Transverse colon (tissue), 4 donors: Measurements from ENCODE around the gene ZBTB46. TPM values are rescaled to one million over a fixed set of nuclear protein-coding genes. Genes with fewer than 3 reads are reported as not detected.
A peak's percentile ranks its signal among the peaks of the same experiment; 100 is the strongest.

ENCODE experiments used
- DNase-seq: peaks from one replicate; pipeline ENCODE4 v3.0.0-alpha.2; 2019
- H3K27ac ChIP-seq, 4 donors: fragments of 200-600 bp; sonication (generic); 2 replicates each; pipeline ENCODE4 v1.5.1; 2016 to 2018; ENCODE audit warnings: inconsistent platforms in 4 of 4
- H3K27me3 ChIP-seq: fragments of 200-600 bp; sonication (generic); 2 replicates; pipeline ENCODE4 v1.5.1; 2017; ENCODE audit warnings: inconsistent platforms
- H3K36me3 ChIP-seq, 4 donors: fragments of 200-600 bp; sonication (generic); 2 replicates each; pipeline ENCODE4 v1.5.1; 2017 to 2019; ENCODE audit warnings: inconsistent platforms in 4 of 4
- H3K4me1 ChIP-seq, 4 donors: fragments of 200-600 bp; sonication (generic); 2 replicates each; pipeline ENCODE4 v1.5.1; 2017 to 2020; ENCODE audit warnings: inconsistent platforms in 4 of 4
- H3K4me3 ChIP-seq, 4 donors: fragments of 200-600 bp; sonication (generic); 1 replicate in 1 of 4; 2 replicates in 3 of 4; pipeline versions ENCODE4 v1.5.1 to v1.6.1; 2017 to 2019; ENCODE audit warnings: inconsistent platforms in 4 of 4
- H3K9me3 ChIP-seq, 2 donors: fragments of 200-600 bp; sonication (generic); 2 replicates each; pipeline ENCODE4 v1.5.1; 2017 to 2019; ENCODE audit warnings: inconsistent platforms in 2 of 2
- CTCF ChIP-seq, 5 experiments: fragments of 200-600 bp in 3 of 5; fragments of 450-650 bp in 2 of 5; sonication (generic) in 3 of 5; IDR thresholded peaks; 1 replicate in 2 of 5; 2 replicates in 3 of 5; pipeline ENCODE4 v1.5.1; 2016 to 2017; ENCODE audit warnings: antibody characterized with exemption in 5 of 5, inconsistent platforms in 3 of 5, mild to moderate bottlenecking in 2 of 5, moderate library complexity in 1 of 5
- EP300 ChIP-seq: sonication (generic); formaldehyde crosslinking; IDR thresholded peaks from one replicate; pipeline ENCODE4 v1.6.1; 2017; ENCODE audit warnings: antibody characterized with exemption, low read depth
- POLR2A ChIP-seq: fragments of 450-650 bp; IDR thresholded peaks from one replicate; pipeline ENCODE4 v1.6.1; 2016; ENCODE audit warnings: antibody characterized with exemption, mild to moderate bottlenecking, moderate library complexity
- POLR2AphosphoS5 ChIP-seq, 3 donors: sonication (generic); formaldehyde crosslinking; IDR thresholded peaks; one replicate each; pipeline ENCODE4 v1.6.1; 2016; ENCODE audit warnings: antibody characterized with exemption in 3 of 3
- WGBS, 2 donors: methylation state at CpG; one replicate each; pipeline ENCODE4 v1.1.5; 2018; ENCODE audit warnings: low coverage in 1 of 2; 5-methylcytosine and 5-hydroxymethylcytosine counted together
- in situ Hi-C, 4 donors: fragments of 200-750 bp; cut with MboI; loops; one replicate each; pipeline versions ENCODE4 v1.15.0 to v1.15.1; 2017; ENCODE audit warnings: low sequenced_read_pairs in 3 of 4, low pct_ligation_motif_present in 1 of 4, low pct_unique_long_range_greater_than_20kb in 1 of 4
- intact Hi-C: fragments of 100-400 bp; cut with DNase I; formaldehyde crosslinking; loops from one replicate; pipeline ENCODE4 v1.15.1; 2023; ENCODE audit warnings: low total_unique reads
- total RNA-seq, 4 donors: library from RNA; depleted of rRNA; stranded (reverse); fragments of >200 nt; gene quantifications; one replicate each; pipeline ENCODE4 v1.1.0, GENCODE V29; 2016

ZBTB46 gene
- total RNA-seq, 4 donors from 2014 or later = 2.3 to 6.0 (median 5.3) TPM

GRCh38 chr20:63859166-63859699 is 28.2 kb upstream of the ZBTB46 start:
- no peaks in the 10 kb centered on the region for H3K9me3 ChIP-seq
- TF ChIP-seq POLR2A (no peak), POLR2AphosphoS5 (IDR thresholded peaks at IDR 0.05) (no peak), CTCF (IDR thresholded peaks at IDR 0.05) (no peak), EP300 (no peak)
- in situ Hi-C loops = no loop called here
- intact Hi-C loops = no loop called here
- H3K36me3 ChIP-seq = no peaks in the 10 kb centered on the region
- WGBS, 2 donors = 37 to 40% methylated on average over 1 to 7 of the region's 7 CpGs
- peak overlapping the region; percentile 33 to 69 (median 50) for H3K27ac ChIP-seq
- peaks cover 24 to 50% (median 30%) of the 10 kb centered on the region in 4 donors for H3K4me1 ChIP-seq
- DNase-seq = no peak
- peaks cover 46% of the 10 kb centered on the region for H3K27me3 ChIP-seq
- no peak overlapping the region for H3K4me3 ChIP-seq

GRCh38 chr20:63858393-63859165 is 27.5 kb upstream of the ZBTB46 start:
- Histone ChIP-seq H3K27me3 (peaks cover 53% of the 10 kb centered on the region), H3K9me3 (no peaks in the 10 kb centered on the region), H3K36me3 (no peaks in the 10 kb centered on the region), H3K4me1 (peaks cover 21 to 52% (median 29%) of the 10 kb centered on the region in 4 donors), H3K27ac (peak overlapping the region; percentile 43 to 69 (median 50)), H3K4me3 (no peak overlapping the region)
- WGBS, 2 donors = 8% methylated on average over 11 of the region's 12 CpGs; no CpG with 5 or more reads in 1 of the 2 donors
- no peak for DNase-seq
- in situ Hi-C loops (no loop called here), intact Hi-C loops (no loop called here)
- TF ChIP-seq CTCF (IDR thresholded peaks at IDR 0.05) (no peak), POLR2AphosphoS5 (IDR thresholded peaks at IDR 0.05) (no peak), EP300 (no peak), POLR2A (no peak)

- intact Hi-C loops = no loop called here
- no peaks in the 10 kb centered on the region for H3K36me3 ChIP-seq
- no peaks in the 10 kb centered on the region for H3K9me3 ChIP-seq
- peaks cover 18 to 46% (median 24%) of the 10 kb centered on the region in 4 donors for H3K4me1 ChIP-seq
- H3K4me3 ChIP-seq = no peak overlapping the region
- in situ Hi-C loops = no loop called here
- WGBS, 2 donors = 5 to 18% methylated on average over 4 to 14 of the region's 14 CpGs
- H3K27ac ChIP-seq = peak overlapping the region; percentile 43 to 69 (median 50)
- peak in 1 of 3 donors; percentile 13 for TF ChIP-seq POLR2AphosphoS5 (IDR thresholded peaks at IDR 0.05)
- TF ChIP-seq POLR2A = no peak
- no peak for DNase-seq
- H3K27me3 ChIP-seq = peaks cover 60% of the 10 kb centered on the region
Observed at GRCh38 chr20:63857764-63858392, 26.8 kb upstream of the ZBTB46 start.

GRCh38 chr20:63856098-63856511 is 25.0 kb upstream of the ZBTB46 start:
- H3K4me1 ChIP-seq = peaks cover 18 to 46% (median 24%) of the 10 kb centered on the region in 4 donors
- TF ChIP-seq CTCF (IDR thresholded peaks at IDR 0.05) (no peak), POLR2AphosphoS5 (IDR thresholded peaks at IDR 0.05) (no peak), POLR2A (no peak), EP300 (no peak)
- DNase-seq = no peak
- H3K27me3 ChIP-seq = peaks cover 64% of the 10 kb centered on the region
- in situ Hi-C loops (no loop called here), intact Hi-C loops (no loop called here)
- no peak overlapping the region for H3K4me3 ChIP-seq
- H3K36me3 ChIP-seq = no peaks in the 10 kb centered on the region
- 38 to 67% methylated on average over 12 to 22 of the region's 22 CpGs for WGBS, 2 donors
- no peaks in the 10 kb centered on the region for H3K9me3 ChIP-seq
- H3K27ac ChIP-seq = no peak overlapping the region
